D721Med (cell line): ENCODE results near the gene LIN7B.

ENCODE experiments used
- DNase-seq: peaks from one replicate; pipeline ENCODE4 v3.0.0; 2011; ENCODE audit warnings: low spot score; ENCODE audit not compliant: insufficient read length
- FAIRE-seq: peaks from 2 replicates; lab custom pipeline; 2011; peaks lifted over from hg19 to GRCh38; lab: Jason Lieb, UNC
- TF ChIP-seq, protein P1 (sequence below): IDR thresholded peaks from 2 replicates; pipeline ENCODE4 v1.5.1; 2012; ENCODE audit warnings: mild to moderate bottlenecking, control low read depth; ENCODE audit not compliant: insufficient read depth; ENCODE audit errors: missing control alignments

LIN7B gene

DNA sequence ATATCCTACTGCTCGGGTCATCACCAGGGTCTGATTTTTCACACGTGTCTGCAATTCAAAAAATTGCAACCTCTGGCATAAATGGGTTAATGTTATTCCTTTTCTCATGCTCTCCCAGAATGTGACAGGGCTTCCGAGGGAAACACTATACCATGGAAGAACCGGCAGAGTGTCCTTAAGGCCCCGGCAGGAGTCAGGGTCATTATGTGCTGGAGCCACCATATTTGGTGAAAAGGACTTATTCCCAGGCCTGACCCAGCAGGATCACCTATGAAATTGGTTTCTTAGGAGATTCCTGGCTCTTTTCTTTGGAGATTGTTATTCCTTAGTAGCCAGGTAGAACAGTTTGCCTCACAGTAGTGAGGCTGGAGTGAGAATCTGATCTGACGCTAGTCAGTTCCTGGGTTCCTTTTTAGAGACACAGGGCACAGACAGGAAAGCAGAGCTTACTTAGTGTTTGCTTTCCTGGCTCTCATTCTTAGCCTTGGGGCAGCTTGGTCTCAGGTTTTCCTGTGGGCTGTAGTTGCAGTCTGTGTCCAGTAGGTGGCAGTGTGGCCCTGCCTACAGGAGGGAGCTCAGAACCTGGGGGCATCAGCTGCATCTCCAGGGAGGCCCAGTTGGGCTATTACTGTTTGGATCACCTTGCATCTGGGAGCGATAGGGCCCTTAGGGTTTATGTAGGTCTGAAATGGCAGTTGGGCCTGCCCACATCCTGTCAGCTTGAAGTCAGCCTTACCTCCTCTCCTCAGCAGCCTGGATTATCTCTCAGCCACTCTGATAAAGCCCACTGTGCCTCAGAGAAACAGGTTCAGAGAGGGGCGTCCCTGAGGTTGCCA is 16.5 kb upstream of the LIN7B start:
- TF ChIP-seq, protein P1, sequence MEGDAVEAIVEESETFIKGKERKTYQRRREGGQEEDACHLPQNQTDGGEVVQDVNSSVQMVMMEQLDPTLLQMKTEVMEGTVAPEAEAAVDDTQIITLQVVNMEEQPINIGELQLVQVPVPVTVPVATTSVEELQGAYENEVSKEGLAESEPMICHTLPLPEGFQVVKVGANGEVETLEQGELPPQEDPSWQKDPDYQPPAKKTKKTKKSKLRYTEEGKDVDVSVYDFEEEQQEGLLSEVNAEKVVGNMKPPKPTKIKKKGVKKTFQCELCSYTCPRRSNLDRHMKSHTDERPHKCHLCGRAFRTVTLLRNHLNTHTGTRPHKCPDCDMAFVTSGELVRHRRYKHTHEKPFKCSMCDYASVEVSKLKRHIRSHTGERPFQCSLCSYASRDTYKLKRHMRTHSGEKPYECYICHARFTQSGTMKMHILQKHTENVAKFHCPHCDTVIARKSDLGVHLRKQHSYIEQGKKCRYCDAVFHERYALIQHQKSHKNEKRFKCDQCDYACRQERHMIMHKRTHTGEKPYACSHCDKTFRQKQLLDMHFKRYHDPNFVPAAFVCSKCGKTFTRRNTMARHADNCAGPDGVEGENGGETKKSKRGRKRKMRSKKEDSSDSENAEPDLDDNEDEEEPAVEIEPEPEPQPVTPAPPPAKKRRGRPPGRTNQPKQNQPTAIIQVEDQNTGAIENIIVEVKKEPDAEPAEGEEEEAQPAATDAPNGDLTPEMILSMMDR = peak; percentile 96
- FAIRE-seq (no peak), DNase-seq (peak; percentile 78)

- DNase-seq = no peak
These were observed 15.4 kb upstream of the LIN7B start for GRCh38 chr19:49098795-49099194.

GRCh38 chr19:49101160-49101559 is 13.0 kb upstream of the LIN7B start:
- TF ChIP-seq, protein P1 = no peak
- no peak for DNase-seq
- FAIRE-seq = no peak

More at GRCh38 chr19:49098795-49099194, 15.4 kb upstream of the LIN7B start:
- FAIRE-seq = no peak
- TF ChIP-seq, protein P1 = no peak

GRCh38 chr19:49102303-49102702 is 11.9 kb upstream of the LIN7B start:
- FAIRE-seq = no peak
- TF ChIP-seq, protein P1 = no peak
- DNase-seq = no peak

DNA sequence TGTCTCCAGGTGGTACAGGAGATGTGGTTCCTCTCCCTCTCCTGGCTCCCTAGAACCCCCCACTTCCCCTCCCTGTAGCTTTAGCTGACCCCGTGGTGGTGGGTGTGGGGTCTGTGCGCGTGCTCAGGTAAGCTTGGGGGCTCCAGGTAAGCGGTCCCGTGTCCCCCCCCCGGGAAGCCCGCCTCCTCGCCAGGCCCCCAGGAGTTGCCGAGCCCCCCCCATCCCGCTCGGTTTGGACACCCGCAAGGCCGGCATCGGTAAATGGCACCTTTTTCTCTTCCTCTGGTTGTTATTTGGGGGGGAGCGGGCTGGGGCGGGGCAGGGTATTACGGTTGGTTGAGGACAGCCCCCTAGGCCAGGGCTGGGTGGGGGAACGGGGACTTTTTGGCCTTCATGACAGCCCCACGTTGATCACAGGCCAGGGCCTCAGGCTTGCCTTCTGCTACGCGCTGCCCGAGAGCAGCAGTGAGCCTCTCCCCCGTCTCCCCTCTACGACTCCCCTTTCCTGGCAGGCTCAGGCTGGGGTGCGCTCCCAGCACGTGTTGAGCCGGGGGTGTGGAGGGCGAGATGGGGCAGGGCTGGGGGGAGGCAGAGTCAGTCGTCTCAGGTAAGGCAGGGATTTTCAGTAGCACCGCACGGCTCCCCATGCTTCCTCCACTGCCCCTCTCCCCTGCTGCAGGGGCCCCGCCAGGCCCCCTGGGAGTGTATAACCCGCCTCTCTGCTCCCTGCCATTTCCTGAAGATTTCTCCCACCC is 10.7 kb upstream of the LIN7B start:
- FAIRE-seq (no peak), DNase-seq (no peak)
- TF ChIP-seq, protein P1 = no peak

- TF ChIP-seq, protein P1 = no peak
- FAIRE-seq = no peak
- no peak for DNase-seq
These were observed 9.8 kb upstream of the LIN7B start for GRCh38 chr19:49104229-49104864.
